Measurements from ENCODE around the gene UGT1A9. TPM values are rescaled to one million over a fixed set of nuclear protein-coding genes. Genes with fewer than 3 reads are reported as not detected.

Gene UGT1A9
- total RNA-seq, 1 donor from 2014 or later: not detected

- no peak for TF ChIP-seq CTCF (IDR thresholded peaks at IDR 0.05; ENCODE audit: insufficient read depth, low read length, poor library complexity, severe bottlenecking)
- H3K36me3 ChIP-seq (ENCODE audit: control insufficient read depth, insufficient read depth, low read length): no peaks in the 10 kb centered on the region
- H3K27me3 ChIP-seq (ENCODE audit: control insufficient read depth, insufficient read depth, low read length): no peaks in the 10 kb centered on the region
- H3K4me3 ChIP-seq (ENCODE audit: low read depth, low read length): no peak overlapping the region
- no peak for DNase-seq (ENCODE audit: low read depth)
Observed at GRCh38 chr2:233772583-233772982, 100.9 kb downstream of the UGT1A9 start.

DNA sequence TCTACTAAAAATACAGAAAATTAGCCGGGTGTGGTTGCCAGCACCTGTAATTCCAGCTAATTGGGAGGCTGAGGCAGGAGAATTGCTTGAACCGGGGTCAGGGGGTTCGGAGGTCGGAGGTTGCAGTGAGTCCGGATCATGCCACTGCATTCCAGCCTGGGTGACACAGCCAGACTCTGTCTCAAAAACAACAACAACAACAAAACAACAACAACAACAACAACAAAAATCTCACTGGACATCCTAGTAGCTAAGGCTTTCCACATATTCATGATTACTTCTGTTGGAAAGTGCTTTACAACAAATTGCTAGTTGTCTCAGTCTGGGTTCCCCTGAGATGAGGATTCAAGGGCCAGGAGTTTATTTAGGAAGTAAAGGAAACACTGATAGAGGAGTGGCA lies 102.2 kb downstream of the UGT1A9 start:
- TF ChIP-seq CTCF (IDR thresholded peaks at IDR 0.05; ENCODE audit: insufficient read depth, low read length, poor library complexity, severe bottlenecking): no peak
- Histone ChIP-seq H3K27me3 (ENCODE audit: control insufficient read depth, insufficient read depth, low read length) (no peaks in the 10 kb centered on the region), H3K4me3 (ENCODE audit: low read depth, low read length) (no peak overlapping the region), H3K36me3 (ENCODE audit: control insufficient read depth, insufficient read depth, low read length) (no peaks in the 10 kb centered on the region)
- DNase-seq (ENCODE audit: low read depth): no peak

GRCh38 chr2:233775414-233775813 lies 103.7 kb downstream of the UGT1A9 start:
- no peak for DNase-seq (ENCODE audit: low read depth)
- no peaks in the 10 kb centered on the region for H3K36me3 ChIP-seq (ENCODE audit: control insufficient read depth, insufficient read depth, low read length)
- H3K4me3 ChIP-seq (ENCODE audit: low read depth, low read length): no peak overlapping the region
- no peaks in the 10 kb centered on the region for H3K27me3 ChIP-seq (ENCODE audit: control insufficient read depth, insufficient read depth, low read length)
- no peak for TF ChIP-seq CTCF (IDR thresholded peaks at IDR 0.05; ENCODE audit: insufficient read depth, low read length, poor library complexity, severe bottlenecking)

DNA sequence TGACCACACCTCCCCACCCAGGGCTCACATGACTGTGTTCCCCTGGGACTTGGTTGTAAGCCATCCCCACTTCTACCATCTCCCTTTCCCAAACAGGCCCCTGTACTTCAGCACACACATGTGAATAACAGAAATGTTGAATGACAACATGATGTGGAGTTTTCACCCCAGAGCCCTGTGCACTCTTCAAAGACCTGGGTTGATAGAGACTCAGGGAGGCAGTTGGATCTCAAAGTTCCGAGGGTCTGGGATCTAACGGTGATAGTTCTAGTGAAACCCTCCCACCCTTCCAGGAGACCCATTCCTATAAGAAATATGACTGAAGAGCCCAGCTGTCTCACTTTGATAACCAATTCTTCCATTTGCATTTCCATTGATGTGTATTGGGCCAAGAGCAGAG lies 106.3 kb downstream of the UGT1A9 start, which contains the start of gene MROH2A:
TSS of gene MROH2A (plus strand) at position 301 of the 400 bp plus-strand sequence. CDS start 1,029 bp downstream, outside the sequence.
- TF ChIP-seq CTCF (IDR thresholded peaks at IDR 0.05; ENCODE audit: insufficient read depth, low read length, poor library complexity, severe bottlenecking): no peak
- H3K36me3 ChIP-seq (ENCODE audit: control insufficient read depth, insufficient read depth, low read length): no peaks in the 10 kb centered on the region
- no peak for DNase-seq (ENCODE audit: low read depth)

DNA sequence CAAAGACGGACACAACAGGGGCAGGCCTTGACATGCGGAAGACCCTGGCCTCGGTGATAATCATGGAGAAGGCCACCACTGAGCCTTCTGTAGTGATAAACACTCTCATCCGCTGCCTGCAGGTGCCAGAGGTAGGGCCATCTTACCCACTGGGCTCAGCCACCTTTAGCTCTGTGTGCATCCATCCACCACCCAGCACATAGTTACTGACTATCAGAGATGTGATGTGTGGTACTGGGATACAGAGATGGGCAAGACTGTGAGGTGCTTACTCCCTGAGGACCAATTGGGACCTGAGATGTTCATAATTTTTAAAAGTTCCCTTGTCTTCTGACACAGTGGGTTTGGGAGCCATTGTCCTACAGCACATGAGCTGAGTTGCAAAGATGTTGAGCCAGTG lies 108.0 kb downstream of the UGT1A9 start:
- TF ChIP-seq CTCF (IDR thresholded peaks at IDR 0.05; ENCODE audit: insufficient read depth, low read length, poor library complexity, severe bottlenecking): no peak
- H3K27me3 ChIP-seq (ENCODE audit: control insufficient read depth, insufficient read depth, low read length): no peaks in the 10 kb centered on the region
- DNase-seq (ENCODE audit: low read depth): no peak
- H3K36me3 ChIP-seq (ENCODE audit: control insufficient read depth, insufficient read depth, low read length): no peaks in the 10 kb centered on the region
- no peak overlapping the region for H3K4me3 ChIP-seq (ENCODE audit: low read depth, low read length)

More for the DNA sequence above, 106.3 kb downstream of the UGT1A9 start, which contains the start of gene MROH2A:
- Histone ChIP-seq H3K27me3 (ENCODE audit: control insufficient read depth, insufficient read depth, low read length) (no peaks in the 10 kb centered on the region), H3K4me3 (ENCODE audit: low read depth, low read length) (no peak within 1 kb of the TSS)

GRCh38 chr2:233780771-233781170 lies 109.1 kb downstream of the UGT1A9 start:
- Histone ChIP-seq H3K4me3 (ENCODE audit: low read depth, low read length) (no peak overlapping the region), H3K36me3 (ENCODE audit: control insufficient read depth, insufficient read depth, low read length) (no peaks in the 10 kb centered on the region), H3K27me3 (ENCODE audit: control insufficient read depth, insufficient read depth, low read length) (no peaks in the 10 kb centered on the region)
- no peak for TF ChIP-seq CTCF (IDR thresholded peaks at IDR 0.05; ENCODE audit: insufficient read depth, low read length, poor library complexity, severe bottlenecking)
- no peak for DNase-seq (ENCODE audit: low read depth)

Measured in kidney epithelial cell (primary cell).